IMR-90 (cell line): ENCODE results near the gene ATP9B. TPM values are rescaled to one million over a fixed set of nuclear protein-coding genes. Genes with fewer than 3 reads are reported as not detected.

Experiments used
- ATAC-seq: fragments of 200-7000 bp; cut with Tn5 transposase; 2 replicates; pipeline ENCODE4 v1.9.1; 2020; ENCODE audit warnings: low read depth, mild to moderate bottlenecking, moderate library complexity
- BruUV-seq: library from RNA; stranded (reverse); fragments of 400-500 nt; replicated peaks from 2 replicates; lab custom pipeline; 2021; lab: Mats Ljungman, UMichigan
- CTCF ChIA-PET: fragments of 300-600 bp; formaldehyde crosslinking; extraction: SDS; loops from one replicate; lab custom pipeline; 2021; ENCODE audit warnings: antibody characterized with exemption; lab: Yijun Ruan, JAX
- POLR2A ChIA-PET: fragments of 300-600 bp; sonication (Branson Sonifier 250); formaldehyde crosslinking; loops from one replicate; lab custom pipeline; 2022; ENCODE audit warnings: antibody characterized with exemption; ENCODE audit not compliant: unreplicated experiment; lab: Charles Lee
- DNase-seq: peaks from one replicate; pipeline ENCODE4 v3.0.0; 2013
- H2AFZ ChIP-seq: replicated peaks from 2 replicates; pipeline ENCODE3; 2013; ENCODE audit warnings: low read length, mild to moderate bottlenecking; ENCODE audit not compliant: poor library complexity
- H2AK5ac ChIP-seq: 2 replicates; pipeline ENCODE4 v1.6.1; 2013; ENCODE audit warnings: low read depth, low read length, inconsistent platforms
- H2AK9ac ChIP-seq: replicated peaks from 2 replicates; pipeline ENCODE3; 2013; ENCODE audit warnings: mild to moderate bottlenecking, low read depth, low read length, moderate library complexity; ENCODE audit not compliant: poor library complexity
- H2BK120ac ChIP-seq: 2 replicates; pipeline ENCODE4 v1.6.1; 2013; ENCODE audit warnings: low read depth, low read length, inconsistent platforms
- H2BK15ac ChIP-seq: 3 replicates; pipeline ENCODE4 v1.6.1; 2013; ENCODE audit warnings: low read depth, low read length, inconsistent platforms
- H2BK20ac ChIP-seq: 2 replicates; pipeline ENCODE4 v1.6.1; 2013; ENCODE audit warnings: low read depth, mild to moderate bottlenecking, inconsistent platforms, low read length, moderate library complexity
- H2BK5ac ChIP-seq: 2 replicates; pipeline ENCODE4 v1.6.1; 2013; ENCODE audit warnings: mild to moderate bottlenecking, low read depth, low read length, inconsistent platforms; ENCODE audit not compliant: poor library complexity, severe bottlenecking
- H3K14ac ChIP-seq: replicated peaks from 2 replicates; pipeline ENCODE4 v1.6.1; 2013; ENCODE audit warnings: low read depth, low read length, inconsistent platforms
- H3K18ac ChIP-seq: 2 replicates; pipeline ENCODE4 v1.6.1; 2013; ENCODE audit warnings: low read depth, low read length, control low read depth
- H3K23ac ChIP-seq: 2 replicates; pipeline ENCODE4 v1.6.1; 2013; ENCODE audit warnings: low read depth, low read length, inconsistent platforms
- H3K27ac ChIP-seq: 2 replicates; pipeline ENCODE4 v1.5.1; 2013; ENCODE audit warnings: mild to moderate bottlenecking, control low read depth, low read length; ENCODE audit not compliant: insufficient read depth
- H3K27me3 ChIP-seq: 2 replicates; pipeline ENCODE4 v1.6.1; 2013; ENCODE audit warnings: low read length; ENCODE audit not compliant: control insufficient read depth, insufficient read depth
- H3K36me3 ChIP-seq: 2 replicates; pipeline ENCODE4 v1.6.1; 2013; ENCODE audit warnings: low read length, mixed read lengths; ENCODE audit not compliant: control insufficient read depth, insufficient read depth
- H3K4ac ChIP-seq: 2 replicates; pipeline ENCODE4 v1.6.1; 2013; ENCODE audit warnings: low read depth, low read length, inconsistent platforms
- H3K4me1 ChIP-seq: 2 replicates; pipeline ENCODE4 v1.6.1; 2013; ENCODE audit warnings: low read length, mixed read lengths; ENCODE audit not compliant: control insufficient read depth, insufficient read depth
- H3K4me2 ChIP-seq: 2 replicates; pipeline ENCODE4 v1.6.1; 2013; ENCODE audit warnings: low read depth, mild to moderate bottlenecking, control low read depth, low read length, moderate library complexity
- H3K4me3 ChIP-seq: 2 replicates; pipeline ENCODE4 v1.5.1; 2013; ENCODE audit warnings: low read depth, mild to moderate bottlenecking, control low read depth, low read length, moderate library complexity; ENCODE audit not compliant: insufficient read depth
- H3K56ac ChIP-seq: 2 replicates; pipeline ENCODE4 v1.6.1; 2013; ENCODE audit warnings: low read length, inconsistent platforms; ENCODE audit not compliant: insufficient read depth; ENCODE audit errors: extremely low read depth
- H3K79me1 ChIP-seq, 2 experiments: 2 replicates each; pipeline ENCODE4 v1.6.1; 2013; ENCODE audit warnings: low read length in 2 of 2, inconsistent platforms in 1 of 2, low read depth in 1 of 2
- H3K9ac ChIP-seq: 2 replicates; pipeline ENCODE4 v1.6.1; 2013; ENCODE audit warnings: low read depth, low read length, control low read depth
- H3K9me1 ChIP-seq: 2 replicates; pipeline ENCODE4 v1.6.1; 2013; ENCODE audit warnings: low read length, inconsistent platforms; ENCODE audit not compliant: insufficient read depth
- H3K9me3 ChIP-seq: 2 replicates; pipeline ENCODE4 v1.6.1; 2013; ENCODE audit warnings: low read length; ENCODE audit not compliant: control insufficient read depth, insufficient read depth
- H4K20me1 ChIP-seq: 2 replicates; pipeline ENCODE4 v1.6.1; 2013; ENCODE audit warnings: low read length, inconsistent platforms; ENCODE audit not compliant: insufficient read depth
- H4K5ac ChIP-seq: 2 replicates; pipeline ENCODE4 v1.6.1; 2013; ENCODE audit warnings: mild to moderate bottlenecking, low read depth, low read length, control low read depth
- H4K8ac ChIP-seq, 2 experiments: 2 replicates each; pipeline ENCODE4 v1.6.1; 2013; ENCODE audit warnings: low read depth in 2 of 2, low read length in 2 of 2, control low read depth in 1 of 2, inconsistent platforms in 1 of 2
- H4K91ac ChIP-seq: 2 replicates; pipeline ENCODE4 v1.6.1; 2013; ENCODE audit warnings: low read depth, low read length, inconsistent platforms; ENCODE audit not compliant: insufficient read depth
- CEBPB ChIP-seq: IDR thresholded peaks from 2 replicates; pipeline ENCODE4 v1.6.1; 2012; ENCODE audit warnings: low read depth, low read length, improper control_type of control experiment
- CHD1 ChIP-seq: IDR thresholded peaks from 2 replicates; pipeline ENCODE4 v1.6.1; 2012; ENCODE audit warnings: low read depth, low read length, improper control_type of control experiment
- ELK1 ChIP-seq: fragments of 150-350 bp; IDR thresholded peaks from 2 replicates; pipeline ENCODE4 v1.6.1; 2016; ENCODE audit warnings: low read depth, mild to moderate bottlenecking, low read length, moderate library complexity, borderline replicate concordance
- FOS ChIP-seq: fragments of 150-350 bp; IDR thresholded peaks from 2 replicates; pipeline ENCODE4 v1.6.1; 2016; ENCODE audit warnings: low read depth, low read length
- MAZ ChIP-seq: IDR thresholded peaks from 2 replicates; pipeline ENCODE4 v1.6.1; 2012; ENCODE audit warnings: low read depth, mild to moderate bottlenecking, low read length, improper control_type of control experiment, moderate library complexity, borderline replicate concordance
- NFE2L2 ChIP-seq: fragments of 150-350 bp; IDR thresholded peaks from 2 replicates; pipeline ENCODE4 v1.6.1; 2016; ENCODE audit warnings: low read depth, mild to moderate bottlenecking, low read length
- SMC3 ChIP-seq: fragments of 150-350 bp; IDR thresholded peaks from 2 replicates; pipeline ENCODE4 v1.6.1; 2016; ENCODE audit warnings: low read depth, mild to moderate bottlenecking, antibody characterized with exemption, low read length, moderate library complexity
- WGBS, 2 experiments: methylation state at CpG; one replicate each; pipeline versions ENCODE4 v1.1.5 to v1.1.7; 2013; ENCODE audit warnings: missing lambda C conversion rate in 2 of 2; ENCODE audit not compliant: insufficient read length in 1 of 2; ENCODE audit errors: extremely low coverage in 2 of 2; 5-methylcytosine and 5-hydroxymethylcytosine counted together
- dilution Hi-C: fragments of 300-500 bp; cut with HindIII; formaldehyde crosslinking; loops from one replicate; pipeline ENCODE4 v1.14.3; 2018; ENCODE audit warnings: low sequenced_read_pairs; ENCODE audit not compliant: unreplicated experiment
- in situ Hi-C: fragments of 300-500 bp; cut with MboI; formaldehyde crosslinking; loops from 3 replicates; pipeline ENCODE4 v1.14.3; 2019; ENCODE audit warnings: low sequenced_read_pairs, inconsistent platforms, mixed read lengths
- intact Hi-C: fragments of 100-400 bp; cut with micrococcal nuclease; formaldehyde crosslinking; loops from 2 replicates; pipeline ENCODE4 v1.10.0; 2022
- polyA plus RNA-seq, 3 experiments: library from polyadenylated mRNA; depleted of rRNA; stranded (reverse); fragments of >200 nt; gene quantifications; 2 replicates each; pipeline ENCODE4 v1.2.3, GENCODE V29; 2012; ENCODE audit warnings: low replicate concordance in 1 of 3
- total RNA-seq: library from RNA; depleted of rRNA; stranded (reverse); fragments of >200 nt; gene quantifications from 2 replicates; pipeline ENCODE4 v1.2.3, GENCODE V29; 2012

Gene ATP9B
- total and polyA plus RNA-seq, 2 of the 4 experiments (the other 2 are of a cell fraction): 11.0 to 11.5 TPM

- no peak overlapping the region for H2BK120ac ChIP-seq
- WGBS, 2 experiments: 64% methylated on average over 12 of the region's 17 CpGs; no CpG with 5 or more reads in 1 of the 2 experiments
- POLR2A ChIA-PET: no interaction called here
- H2BK5ac ChIP-seq: no peak overlapping the region
- DNase-seq (no peak), ATAC-seq (no peak)
- H2AK5ac ChIP-seq: no peak overlapping the region
- peaks cover 3% of the 10 kb centered on the region; the same call in 1 of the 2 replicates for H3K4me1 ChIP-seq
- H4K91ac ChIP-seq: no peak overlapping the region
- no peak overlapping the region for H2AFZ ChIP-seq
- H3K9me3 ChIP-seq: no peaks in the 10 kb centered on the region
- H3K36me3 ChIP-seq: no peaks in the 10 kb centered on the region
- CTCF ChIA-PET: no interaction called here
- peaks cover 17% of the 10 kb centered on the region for H3K27me3 ChIP-seq
- BruUV-seq: no TSS peak
- in situ Hi-C loops (no loop called here), intact Hi-C loops (no loop called here), dilution Hi-C loops (no loop called here)
- H3K9ac ChIP-seq: no peak overlapping the region
- no peaks in the 10 kb centered on the region for H3K79me1 ChIP-seq
- no peak overlapping the region for H2BK15ac ChIP-seq
- H2AK9ac ChIP-seq: no peak overlapping the region
- no peak overlapping the region for H4K8ac ChIP-seq
- no peak for TF ChIP-seq MAZ
- no peak for TF ChIP-seq ELK1
- no peak for TF ChIP-seq CEBPB
- no peak for TF ChIP-seq CHD1
- no peak for TF ChIP-seq SMC3
- TF ChIP-seq FOS: no peak
- no peak for TF ChIP-seq NFE2L2
- no peak overlapping the region for H2BK20ac ChIP-seq
- no peak overlapping the region for H3K27ac ChIP-seq
- no peak overlapping the region for H3K4me2 ChIP-seq
- no peak overlapping the region for H3K4ac ChIP-seq
- H3K23ac ChIP-seq: no peak overlapping the region
- H3K18ac ChIP-seq: no peak overlapping the region
- no peak overlapping the region for H3K56ac ChIP-seq
- no peaks in the 10 kb centered on the region for H3K9me1 ChIP-seq
- H4K5ac ChIP-seq: no peak overlapping the region
- peaks cover 5% of the 10 kb centered on the region; the same call in 1 of the 2 replicates for H4K20me1 ChIP-seq
- no peak overlapping the region for H3K4me3 ChIP-seq
- H3K14ac ChIP-seq: no peak overlapping the region
These were observed 316.1 kb downstream of the ATP9B start for GRCh38 chr18:79385326-79385707.
